ENCODE measurements around the gene ZNF598. TPM values are rescaled to one million over a fixed set of nuclear protein-coding genes. Genes with fewer than 3 reads are reported as not detected.

ZNF598 gene
- total and polyA plus RNA-seq, 2 of the 13 experiments (the other 11 are each of a cell fraction or from before 2014, with no cell fraction given) = 13.5 to 14.2 TPM

DNA sequence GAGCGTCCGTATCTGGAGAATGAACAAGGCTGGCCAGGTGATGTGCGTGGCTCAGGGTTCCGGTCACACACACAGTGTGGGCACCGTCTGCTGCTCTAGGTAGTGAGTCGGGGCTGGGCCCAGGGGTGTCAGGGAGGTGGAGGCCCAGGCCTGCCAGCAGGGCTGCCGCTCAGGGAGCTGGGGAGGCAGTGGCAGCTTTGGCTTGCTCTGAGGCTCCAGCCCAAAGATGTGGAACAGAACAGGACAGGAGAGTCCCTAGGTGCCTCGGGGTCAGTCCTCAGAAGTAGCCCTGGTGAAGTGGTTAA lies 33.5 kb downstream of the ZNF598 start:
- Histone ChIP-seq H3K4me2 (ENCODE audit: low read depth, low read length) (no peak overlapping the region), H3K4me3 (replicated peaks in 1 of 3; ENCODE audit: insufficient read depth in 1 of 3, low read depth in 2 of 3, low read length in 3 of 3) (no peak overlapping the region), H2AFZ (ENCODE audit: low read length) (no peak overlapping the region), H4K20me1 (ENCODE audit: insufficient read depth, low read length) (no peaks in the 10 kb centered on the region), H3K4me1 (ENCODE audit: insufficient read depth, low read length) (peaks cover 12% of the 10 kb centered on the region), H3K9ac (ENCODE audit: insufficient read depth, low read depth, low read length) (no peak overlapping the region), H3K9me3 (ENCODE audit: low read length) (no peaks in the 10 kb centered on the region), H3K27ac (ENCODE audit: extremely low read length, insufficient read depth, low read length) (no peak overlapping the region), H3K36me3 (replicated peaks in 1 of 2; ENCODE audit: control insufficient read depth in 1 of 2, insufficient read depth in 2 of 2, low read length in 2 of 2) (peaks cover 21 to 34% of the 10 kb centered on the region in 2 experiments; a peak in 3 of 5 replicates), H3K79me2 (ENCODE audit: insufficient read depth, low read length) (peaks cover 14% of the 10 kb centered on the region), H3K27me3 (ENCODE audit: control insufficient read depth in 1 of 2, insufficient read depth in 2 of 2, low read length in 2 of 2) (no peaks in the 10 kb centered on the region)
- in situ Hi-C loops (cut with HindIII; ENCODE audit: extremely low pct_ligation_motif_present, low pct_unique_long_range_greater_than_20kb) = no loop called here
- TF ChIP-seq ZNF562 (CRISPR knock-in tag; IDR thresholded peaks at IDR 0.05; ENCODE audit: borderline replicate concordance) = no peak
- intact Hi-C loops (cut with micrococcal nuclease; ENCODE audit: unreplicated experiment) = no loop called here
- DNase-seq (ENCODE audit: low spot score) (no peak), FAIRE-seq (no peak), ATAC-seq (no peak)
- ChIA-PET POLR2A (no interaction called here), CTCF (ENCODE audit: low intra/inter-chr PET ratio, low total read pairs) (no interaction called here)
- WGBS (ENCODE audit: low lambda C conversion rate) = 97% methylated on average over 8 of the region's 8 CpGs
- no TSS peak for BruUV-seq (replicated peaks)

DNA sequence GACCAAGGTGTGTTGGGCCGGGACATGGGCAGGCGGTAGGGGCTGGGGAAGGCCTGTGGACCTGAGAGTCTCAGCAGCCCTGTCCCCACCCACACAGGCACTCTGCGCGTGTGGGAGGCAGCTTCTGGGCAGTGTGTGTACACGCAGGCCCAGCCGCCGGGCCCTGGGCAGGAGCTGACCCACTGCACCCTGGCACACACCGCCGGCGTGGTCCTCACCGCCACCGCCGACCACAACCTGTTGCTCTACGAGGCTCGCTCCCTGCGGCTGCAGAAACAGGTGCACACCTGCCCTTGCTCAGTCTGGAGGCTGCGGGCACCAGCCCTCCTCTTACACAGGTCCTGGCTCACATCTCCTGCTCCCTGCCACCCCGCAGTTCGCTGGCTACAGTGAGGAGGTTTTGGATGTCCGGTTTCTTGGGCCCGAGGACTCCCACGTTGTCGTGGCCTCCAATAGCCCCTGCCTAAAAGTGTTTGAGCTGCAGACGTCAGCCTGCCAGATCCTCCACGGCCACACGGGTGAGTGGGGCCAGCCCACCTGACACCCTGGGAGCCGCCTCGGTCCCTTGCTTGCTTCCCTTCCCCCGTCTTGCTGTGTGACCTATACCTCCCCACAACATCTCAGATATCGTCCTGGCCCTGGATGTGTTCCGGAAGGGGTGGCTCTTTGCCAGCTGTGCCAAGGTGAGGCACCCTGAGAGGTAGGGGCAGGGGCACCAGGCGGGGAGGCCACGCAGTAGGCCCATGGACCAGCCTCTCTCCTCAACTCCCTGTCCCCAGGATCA lies 34.0 kb downstream of the ZNF598 start:
- Histone ChIP-seq H3K27me3 (ENCODE audit: control insufficient read depth in 1 of 2, insufficient read depth in 2 of 2, low read length in 2 of 2) (no peaks in the 10 kb centered on the region), H3K4me1 (ENCODE audit: insufficient read depth, low read length) (peaks cover 17% of the 10 kb centered on the region), H2AFZ (ENCODE audit: low read length) (no peak overlapping the region), H3K27ac (ENCODE audit: extremely low read length, insufficient read depth, low read length) (no peak overlapping the region), H3K4me2 (ENCODE audit: low read depth, low read length) (no peak overlapping the region), H3K36me3 (replicated peaks in 1 of 2; ENCODE audit: control insufficient read depth in 1 of 2, insufficient read depth in 2 of 2, low read length in 2 of 2) (peaks cover 21 to 34% of the 10 kb centered on the region in 2 experiments; a peak in 3 of 5 replicates), H3K79me2 (ENCODE audit: insufficient read depth, low read length) (peaks cover 14% of the 10 kb centered on the region), H3K4me3 (replicated peaks in 1 of 3; ENCODE audit: insufficient read depth in 1 of 3, low read depth in 2 of 3, low read length in 3 of 3) (no peak overlapping the region), H4K20me1 (ENCODE audit: insufficient read depth, low read length) (no peaks in the 10 kb centered on the region), H3K9me3 (ENCODE audit: low read length) (no peaks in the 10 kb centered on the region), H3K9ac (ENCODE audit: insufficient read depth, low read depth, low read length) (no peak overlapping the region)
- DNase-seq (ENCODE audit: low spot score) (no peak), FAIRE-seq (no peak), ATAC-seq (no peak)
- POLR2A ChIA-PET = interaction anchor here (0.8 kb wide), 1 partner anchor 11 kb away, joined by 5 read pairs; the partner anchor contains the start of gene RPS2
- in situ Hi-C loops (cut with HindIII; ENCODE audit: extremely low pct_ligation_motif_present, low pct_unique_long_range_greater_than_20kb) = no loop called here
- TF ChIP-seq RBFOX2 (IDR thresholded peaks at IDR 0.05; ENCODE audit: low read depth, low read length) = 0 out of 2 replicates have a peak, but pooled peaks have one; percentile 6
- no peak for TF ChIP-seq DR1 (CRISPR knock-in tag; IDR thresholded peaks at IDR 0.05)
- no peak for TF ChIP-seq ZBTB8A (CRISPR knock-in tag; IDR thresholded peaks at IDR 0.05; ENCODE audit: borderline replicate concordance, low read depth)
- no TSS peak for BruUV-seq (replicated peaks)
- 97% methylated on average over 28 of the region's 33 CpGs for WGBS (ENCODE audit: low lambda C conversion rate)
- intact Hi-C loops (cut with micrococcal nuclease; ENCODE audit: unreplicated experiment) = no loop called here
- CTCF ChIA-PET (ENCODE audit: low intra/inter-chr PET ratio, low total read pairs) = no interaction called here

Measured in HepG2 (cell line).